COLO668 (cell line): ENCODE data around the gene RNF150.

ENCODE experiments used
- DNase-seq: peaks from one replicate; lab custom pipeline; 2025; ENCODE audit not compliant: unreplicated experiment; lab: John Stamatoyannopoulos, UW

RNF150 gene

GRCh38 chr4:140930557-140930956, 202.7 kb downstream of the RNF150 start:
- no peak for DNase-seq

- no peak for DNase-seq
Observed at GRCh38 chr4:140930011-140930410, 203.3 kb downstream of the RNF150 start.

- DNase-seq = no peak
Observed at GRCh38 chr4:140928880-140929279, 204.4 kb downstream of the RNF150 start.

GRCh38 chr4:140926672-140927071, 206.6 kb downstream of the RNF150 start:
- no peak for DNase-seq

GRCh38 chr4:140925417-140925816, 207.9 kb downstream of the RNF150 start:
- no peak for DNase-seq

GRCh38 chr4:140924761-140925392, 208.4 kb downstream of the RNF150 start:
- no peak for DNase-seq

- no peak for DNase-seq
Observed at GRCh38 chr4:140906993-140907962, 226.0 kb downstream of the RNF150 start.

GRCh38 chr4:140904904-140905303, 228.4 kb downstream of the RNF150 start:
- DNase-seq = no peak

- no peak for DNase-seq
Observed at GRCh38 chr4:140903522-140904475, 229.5 kb downstream of the RNF150 start.

- DNase-seq = no peak
Observed at GRCh38 chr4:140901736-140902336, 231.4 kb downstream of the RNF150 start.

GRCh38 chr4:140893939-140894338, 239.3 kb downstream of the RNF150 start:
- no peak for DNase-seq

- no peak for DNase-seq
Observed at GRCh38 chr4:140888054-140888453, 245.2 kb downstream of the RNF150 start.

- DNase-seq = no peak
Observed at GRCh38 chr4:140887467-140887866, 245.8 kb downstream of the RNF150 start.

- DNase-seq = peak; percentile 21
Observed at GRCh38 chr4:140884431-140885058, 248.7 kb downstream of the RNF150 start.

- no peak for DNase-seq
Observed at GRCh38 chr4:140877781-140878180, 255.5 kb downstream of the RNF150 start.

- DNase-seq = no peak
Observed at GRCh38 chr4:140876615-140877364, 256.5 kb downstream of the RNF150 start.

GRCh38 chr4:140875746-140876452, 257.4 kb downstream of the RNF150 start:
- no peak for DNase-seq

- DNase-seq = no peak
Observed at GRCh38 chr4:140874056-140874455, 259.2 kb downstream of the RNF150 start.

- no peak for DNase-seq
Observed at GRCh38 chr4:140871368-140871767, 261.9 kb downstream of the RNF150 start.
